Ecto neural progenitor cell (in vitro differentiated cells): ENCODE data around the gene SSX2IP.
"Not testable (repeated sequence)": the region's sequence is repeated elsewhere in the genome, so short reads cannot be mapped to it uniquely, and the experiment has no call there.

Experiments
- DNase-seq: peaks from one replicate; pipeline ENCODE4 v3.0.0-alpha.2; 2018; ENCODE audit warnings: low spot score

SSX2IP gene, protein sequence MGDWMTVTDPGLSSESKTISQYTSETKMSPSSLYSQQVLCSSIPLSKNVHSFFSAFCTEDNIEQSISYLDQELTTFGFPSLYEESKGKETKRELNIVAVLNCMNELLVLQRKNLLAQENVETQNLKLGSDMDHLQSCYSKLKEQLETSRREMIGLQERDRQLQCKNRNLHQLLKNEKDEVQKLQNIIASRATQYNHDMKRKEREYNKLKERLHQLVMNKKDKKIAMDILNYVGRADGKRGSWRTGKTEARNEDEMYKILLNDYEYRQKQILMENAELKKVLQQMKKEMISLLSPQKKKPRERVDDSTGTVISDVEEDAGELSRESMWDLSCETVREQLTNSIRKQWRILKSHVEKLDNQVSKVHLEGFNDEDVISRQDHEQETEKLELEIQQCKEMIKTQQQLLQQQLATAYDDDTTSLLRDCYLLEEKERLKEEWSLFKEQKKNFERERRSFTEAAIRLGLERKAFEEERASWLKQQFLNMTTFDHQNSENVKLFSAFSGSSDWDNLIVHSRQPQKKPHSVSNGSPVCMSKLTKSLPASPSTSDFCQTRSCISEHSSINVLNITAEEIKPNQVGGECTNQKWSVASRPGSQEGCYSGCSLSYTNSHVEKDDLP

DNA sequence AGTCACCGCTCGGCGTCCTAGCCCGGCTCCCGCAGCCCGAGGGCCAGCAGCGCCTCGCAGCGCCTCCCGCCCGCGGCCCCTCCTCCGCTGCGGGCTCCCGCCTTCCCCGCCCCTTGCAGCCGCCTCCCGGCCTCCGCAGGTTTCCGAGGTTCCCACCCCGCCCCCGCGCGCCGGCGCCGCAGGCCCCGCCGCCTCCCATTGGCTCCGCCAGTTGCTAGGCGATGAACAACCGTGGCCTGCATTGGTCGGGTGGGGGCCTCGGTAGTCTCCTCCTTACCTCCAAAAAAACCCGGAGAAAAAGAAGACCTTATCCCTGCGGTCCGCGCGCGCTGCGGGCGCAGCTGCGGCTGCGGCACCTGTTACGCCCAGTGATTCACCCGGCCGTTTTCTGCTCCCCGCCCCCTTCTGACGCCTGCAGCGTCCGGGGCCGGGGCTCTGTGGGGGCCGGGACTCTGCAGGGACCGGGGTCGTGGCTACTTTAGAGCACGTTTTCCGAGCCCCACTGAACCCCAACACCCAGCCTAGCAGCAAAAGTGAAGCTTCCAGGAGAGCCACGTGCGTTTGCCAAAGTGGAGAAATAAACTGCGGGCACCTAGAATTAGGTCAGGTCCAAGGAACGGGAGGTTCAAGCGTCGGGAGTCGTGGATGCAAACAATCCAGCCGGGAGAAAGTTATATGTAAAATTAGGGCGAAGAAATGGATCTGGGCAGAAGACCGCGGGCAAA is at the start of gene SSX2IP:
SSX2IP (minus strand) TSS at position 65 of the 725 bp plus-strand sequence. CDS start 19,242 bp downstream, outside the sequence.
- DNase-seq: peak; percentile 99

DNA sequence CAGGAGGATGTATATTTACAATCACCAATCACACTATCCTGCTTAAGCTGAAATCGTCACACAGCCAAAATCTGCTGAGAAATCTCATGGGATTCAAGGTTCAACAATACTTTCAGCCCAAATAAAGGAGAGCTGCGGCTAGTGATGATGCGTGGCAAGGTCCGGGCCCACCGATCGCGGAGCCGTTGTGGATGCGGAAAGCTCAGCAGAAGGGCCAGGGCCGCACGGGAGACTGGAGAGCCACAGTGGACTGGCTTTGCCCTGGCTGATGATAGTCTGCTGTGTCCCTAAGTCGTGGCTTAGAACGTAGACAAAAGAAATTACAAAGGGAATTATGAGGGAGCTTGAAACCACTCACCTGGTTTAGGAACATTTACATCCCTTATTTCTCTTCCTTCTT is 48.0 kb upstream of the SSX2IP start:
- DNase-seq: no peak

DNA sequence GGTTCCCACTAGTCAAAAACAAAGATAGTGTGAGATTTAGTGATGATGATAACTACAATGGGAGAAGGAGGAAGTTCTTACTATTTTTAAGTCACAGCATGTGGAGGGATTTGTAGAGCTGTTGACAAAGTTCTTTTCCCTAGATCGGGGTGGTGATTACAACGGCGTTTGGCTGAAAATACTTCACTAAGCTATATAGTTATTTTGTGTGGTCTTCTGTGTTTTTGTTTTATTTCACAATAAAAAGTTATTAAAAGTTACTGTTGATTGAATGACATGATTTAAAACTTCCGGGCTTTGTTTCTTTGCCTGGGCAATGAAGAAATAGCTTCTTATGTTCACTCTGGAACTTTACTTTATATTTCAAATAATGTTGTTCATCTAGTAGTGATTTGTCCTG is 47.3 kb upstream of the SSX2IP start:
- DNase-seq: no peak

DNA sequence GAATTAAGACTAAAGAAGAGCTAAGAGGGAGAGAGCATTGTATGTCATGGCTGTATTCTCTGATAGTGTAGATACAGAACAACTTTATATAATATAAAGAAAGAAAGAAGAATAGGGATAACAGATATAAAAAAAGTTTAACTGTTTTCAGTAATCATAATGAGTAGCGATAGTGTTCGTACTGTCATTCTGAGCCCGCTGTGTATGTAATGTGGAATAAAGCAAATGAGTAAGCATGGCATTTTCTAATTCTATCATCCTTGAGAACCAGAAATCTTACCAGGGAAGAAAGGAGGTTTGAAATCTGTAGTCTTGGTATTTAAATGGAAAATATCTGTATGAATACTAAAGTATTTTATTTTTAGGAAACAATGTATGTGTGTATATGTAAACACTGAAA is 46.7 kb upstream of the SSX2IP start:
- DNase-seq: no peak

DNA sequence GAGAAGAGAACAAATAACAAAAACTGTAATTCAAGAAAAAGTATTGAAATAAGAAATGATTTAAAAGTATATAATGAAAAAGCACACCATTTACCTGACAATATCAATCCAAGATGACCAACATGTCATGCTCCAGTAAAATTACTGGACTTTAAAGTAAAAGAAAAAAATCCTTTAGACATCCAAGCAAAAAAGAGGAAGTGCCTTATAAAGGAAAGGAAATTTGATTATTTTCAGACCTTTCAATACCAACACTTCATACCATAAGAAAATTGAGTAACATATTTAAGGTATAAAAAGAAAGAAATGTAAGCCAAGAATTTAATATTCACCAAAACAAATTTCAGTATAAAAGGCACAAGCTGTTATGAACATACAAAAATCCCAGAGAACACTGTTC is 46.2 kb upstream of the SSX2IP start:
- no peak for DNase-seq

DNA sequence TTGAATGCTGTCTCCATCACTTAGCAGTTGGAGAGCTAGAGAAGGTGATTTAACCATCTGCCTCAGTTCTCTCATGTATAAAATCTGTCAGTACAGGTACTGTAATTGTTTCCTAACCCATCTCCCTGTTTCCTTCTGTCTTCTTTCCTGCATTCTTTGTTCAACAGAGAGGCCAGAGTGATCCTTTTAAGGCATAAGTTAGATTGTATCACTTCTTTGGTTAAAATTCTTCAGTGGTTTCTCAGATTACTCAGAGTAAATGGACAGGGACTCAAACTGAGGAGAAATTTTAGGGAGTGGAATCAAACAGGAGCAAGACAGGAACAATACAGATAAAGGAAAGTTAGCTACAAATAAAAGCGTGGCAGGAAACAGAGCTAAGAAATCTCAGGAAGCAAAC is 45.2 kb upstream of the SSX2IP start:
- no peak for DNase-seq

DNA sequence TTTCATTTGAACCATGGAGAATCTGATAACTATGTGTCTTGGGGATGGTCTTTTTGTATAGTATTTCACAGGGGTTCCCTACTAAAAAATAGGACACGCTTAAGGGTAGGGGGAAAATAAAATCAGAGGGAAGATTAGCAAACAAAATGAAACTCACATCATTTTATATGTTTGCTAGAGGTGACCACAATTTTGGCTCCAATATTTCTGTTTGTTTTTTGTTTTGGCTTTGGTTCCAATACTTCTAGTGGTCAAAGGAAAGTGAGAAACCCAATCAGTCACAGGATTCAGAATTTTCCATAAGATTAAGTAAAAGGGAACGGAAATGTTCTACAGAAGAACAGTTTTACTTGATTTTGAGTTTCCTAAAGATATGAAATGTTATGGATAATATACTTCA is 42.3 kb upstream of the SSX2IP start:
- no peak for DNase-seq

DNA sequence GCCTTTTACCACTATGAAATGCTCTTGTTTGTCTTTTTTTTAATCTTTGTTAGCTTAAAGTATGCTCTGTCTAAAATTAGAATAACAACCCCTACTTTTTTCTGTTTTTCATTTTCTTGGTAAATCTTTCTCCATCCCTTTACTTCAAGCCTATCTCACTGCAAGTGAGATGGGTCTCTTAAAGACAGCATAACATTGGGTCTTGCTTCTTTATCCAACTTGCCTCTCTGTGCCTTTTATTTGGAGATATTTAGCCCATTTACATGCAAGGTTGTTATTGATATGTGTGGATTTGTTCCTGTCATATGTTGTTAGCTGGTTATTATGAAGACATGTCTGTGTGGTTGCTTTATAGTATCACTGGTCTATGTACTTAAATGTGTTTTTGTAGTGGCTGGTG is 41.3 kb upstream of the SSX2IP start:
- no peak for DNase-seq

DNA sequence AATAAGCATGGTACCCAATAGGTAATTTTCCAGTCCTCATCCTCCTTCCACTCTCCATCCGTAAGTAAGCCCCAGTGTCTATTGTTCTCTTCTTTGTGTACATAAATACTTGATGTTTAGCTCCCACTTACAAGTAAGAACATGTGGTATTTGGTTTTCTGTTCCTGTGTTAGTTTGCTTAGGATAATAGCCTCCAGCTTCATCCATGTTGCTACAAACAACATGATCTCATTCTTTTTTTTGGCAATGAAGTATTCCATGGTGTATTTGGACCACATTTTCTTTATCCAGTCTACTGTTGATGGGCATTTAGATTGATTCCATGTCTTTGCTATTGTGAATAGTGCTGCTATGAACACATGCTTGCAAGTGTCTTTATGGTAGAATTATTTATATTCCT is 37.5 kb upstream of the SSX2IP start:
- not testable (repeated sequence) for DNase-seq

DNA sequence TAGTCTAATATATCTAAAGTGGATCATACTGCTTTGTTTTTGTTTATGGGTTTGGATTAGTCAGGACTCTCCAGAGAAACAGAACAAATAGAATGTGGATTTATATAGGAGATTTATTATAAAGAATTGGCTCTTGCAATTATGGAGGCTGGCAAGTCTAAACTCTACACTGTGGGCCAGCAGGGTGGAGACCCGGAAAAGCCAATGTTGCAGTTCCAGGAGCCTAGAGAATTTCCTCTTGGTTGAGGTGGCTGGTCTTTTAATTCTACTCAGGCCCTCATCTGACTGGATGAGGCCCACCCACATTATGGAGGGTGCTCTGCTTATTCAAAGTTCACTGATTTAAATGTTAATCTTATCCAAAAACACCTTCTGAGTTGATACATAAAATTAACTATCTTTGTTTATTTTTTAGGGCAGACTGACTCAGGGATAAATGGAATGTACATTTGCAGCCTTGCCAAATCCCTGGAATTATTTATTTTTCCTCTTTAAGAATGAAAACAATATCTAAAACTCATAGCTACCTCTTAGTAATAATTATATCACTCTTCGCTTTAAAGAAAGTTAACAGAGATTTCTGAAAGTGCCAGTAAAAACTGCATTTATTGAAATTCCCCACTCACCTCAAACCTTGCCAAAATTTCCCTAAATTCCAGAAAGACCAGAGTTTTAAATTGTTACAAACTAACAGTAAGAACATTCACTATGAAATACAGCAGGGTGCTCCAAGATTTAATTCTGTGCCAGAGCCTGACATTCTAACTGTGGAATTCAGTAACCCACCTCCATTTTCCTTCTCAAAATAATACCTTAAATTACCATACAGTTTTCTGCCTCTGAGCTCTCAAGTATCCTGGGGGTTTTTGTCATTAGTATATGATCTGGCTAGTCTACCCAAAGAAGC is 36.6 kb upstream of the SSX2IP start:
- no peak for DNase-seq

DNA sequence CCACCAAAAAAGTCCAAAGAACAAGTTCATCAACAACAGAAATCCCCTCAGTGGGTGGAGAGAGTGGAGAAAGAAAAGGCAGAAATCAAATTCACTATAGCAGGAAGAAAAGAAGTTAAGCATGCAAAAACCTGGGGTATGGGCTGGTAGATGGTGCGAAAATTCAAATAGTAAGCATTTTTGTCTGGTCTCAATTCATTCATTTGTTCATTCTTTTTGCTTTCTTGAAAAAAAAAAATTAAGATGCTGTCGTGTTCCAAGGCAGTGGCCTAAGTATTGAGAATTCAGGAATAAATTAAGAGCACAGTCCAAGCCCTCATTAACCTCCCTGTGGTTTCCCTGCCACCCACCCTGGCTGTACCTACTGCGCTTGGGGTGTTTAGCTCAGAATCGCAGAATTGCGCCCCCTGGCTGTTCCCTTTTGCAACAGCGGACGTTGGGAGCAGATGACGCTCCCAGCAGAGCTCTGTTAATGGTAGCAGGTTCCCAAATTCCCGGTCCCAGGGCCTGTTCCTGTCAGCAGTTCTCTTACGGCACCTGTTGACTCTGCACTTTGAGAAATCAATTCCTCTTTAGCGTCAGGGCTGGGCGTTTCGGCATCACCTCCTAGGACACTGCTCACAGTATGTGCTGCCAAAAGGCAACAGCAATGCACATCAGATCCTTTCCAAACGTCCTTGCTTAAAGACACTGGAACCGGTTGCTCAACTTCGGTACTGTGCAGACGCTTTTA is 34.0 kb upstream of the SSX2IP start:
- peak; percentile 62 for DNase-seq

DNA sequence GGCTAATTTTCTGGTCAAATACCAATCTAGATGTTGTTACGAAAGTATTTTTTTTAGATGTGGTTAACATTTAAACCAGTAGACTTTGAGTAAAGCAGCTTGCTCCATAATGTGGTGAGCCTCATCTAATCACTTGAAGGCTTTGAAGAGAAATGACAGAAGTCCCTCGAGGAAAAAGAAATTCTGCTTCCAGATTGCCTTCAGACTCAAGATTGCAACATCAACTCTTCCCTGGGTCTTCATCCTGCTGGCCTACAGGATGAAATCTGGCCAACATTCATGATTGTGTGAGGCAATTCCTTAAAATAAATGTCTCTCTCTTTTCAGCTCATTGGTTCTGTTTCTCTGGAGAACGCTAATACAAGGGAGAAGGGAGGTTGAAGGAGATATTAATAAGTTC is 32.5 kb upstream of the SSX2IP start:
- DNase-seq: no peak

DNA sequence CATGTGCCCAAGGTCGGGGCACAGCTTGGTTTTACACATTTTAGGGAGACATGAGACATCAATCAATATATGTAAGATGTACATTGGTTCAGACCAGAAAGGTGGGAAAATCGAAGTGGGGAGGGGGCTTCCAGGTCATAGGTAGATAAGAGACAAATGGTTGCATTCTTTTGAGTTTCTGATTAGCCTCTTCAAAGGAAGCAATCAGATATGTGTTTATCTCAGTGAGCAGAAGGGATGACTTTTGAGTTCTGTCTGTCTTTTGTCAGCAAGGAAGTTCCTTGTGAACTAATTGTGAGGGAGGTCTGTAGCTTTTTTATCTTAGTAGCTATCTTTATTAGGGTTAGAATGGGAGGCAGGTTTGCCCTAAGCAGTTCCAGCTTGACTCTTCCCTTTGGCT is 31.6 kb upstream of the SSX2IP start:
- not testable (repeated sequence) for DNase-seq

DNA sequence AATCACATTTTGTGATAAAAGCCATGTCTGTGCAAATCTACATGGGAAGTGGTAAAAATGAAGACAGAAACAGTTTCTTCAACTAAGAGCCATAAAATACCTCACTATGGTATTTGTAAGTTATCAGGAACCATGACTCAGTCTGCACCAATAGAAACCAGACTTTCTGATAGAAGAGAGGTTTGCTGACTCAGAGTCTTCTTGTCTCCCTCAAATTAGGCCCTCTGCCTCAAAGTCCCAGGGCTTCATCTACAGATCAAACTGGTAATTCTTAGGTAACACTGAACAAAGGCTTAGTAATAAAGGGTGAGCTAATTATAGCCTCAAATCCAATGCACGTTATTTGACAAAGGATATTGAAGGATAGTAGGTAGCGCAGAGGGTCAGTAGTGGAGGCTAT is 30.9 kb upstream of the SSX2IP start:
- DNase-seq: no peak

DNA sequence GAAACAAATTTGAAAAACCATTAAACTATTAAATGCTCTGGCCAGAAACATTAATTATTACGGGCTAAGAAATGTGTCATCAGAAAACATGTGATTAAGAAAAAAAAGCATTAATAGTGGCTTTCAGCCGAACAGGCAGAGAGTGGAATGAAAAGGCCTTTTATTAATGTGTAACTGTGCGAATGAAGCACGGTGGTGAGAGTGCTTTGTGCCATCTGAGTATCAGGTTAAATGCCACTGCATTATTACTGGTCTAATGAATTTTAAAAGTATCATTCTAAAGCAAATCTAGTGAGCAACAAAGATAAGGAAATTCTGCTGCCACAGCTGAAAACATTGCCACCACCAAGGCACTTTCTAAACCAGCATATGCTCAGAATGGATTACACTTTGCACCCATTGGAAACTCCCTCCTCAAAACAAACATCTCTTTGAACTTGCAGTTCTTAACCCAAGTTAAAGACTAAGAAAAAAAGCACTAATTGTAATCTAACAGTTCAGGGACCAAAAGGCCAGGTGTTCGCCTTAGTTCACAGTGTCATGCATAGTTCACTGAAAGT is 30.0 kb upstream of the SSX2IP start:
- DNase-seq: no peak

DNA sequence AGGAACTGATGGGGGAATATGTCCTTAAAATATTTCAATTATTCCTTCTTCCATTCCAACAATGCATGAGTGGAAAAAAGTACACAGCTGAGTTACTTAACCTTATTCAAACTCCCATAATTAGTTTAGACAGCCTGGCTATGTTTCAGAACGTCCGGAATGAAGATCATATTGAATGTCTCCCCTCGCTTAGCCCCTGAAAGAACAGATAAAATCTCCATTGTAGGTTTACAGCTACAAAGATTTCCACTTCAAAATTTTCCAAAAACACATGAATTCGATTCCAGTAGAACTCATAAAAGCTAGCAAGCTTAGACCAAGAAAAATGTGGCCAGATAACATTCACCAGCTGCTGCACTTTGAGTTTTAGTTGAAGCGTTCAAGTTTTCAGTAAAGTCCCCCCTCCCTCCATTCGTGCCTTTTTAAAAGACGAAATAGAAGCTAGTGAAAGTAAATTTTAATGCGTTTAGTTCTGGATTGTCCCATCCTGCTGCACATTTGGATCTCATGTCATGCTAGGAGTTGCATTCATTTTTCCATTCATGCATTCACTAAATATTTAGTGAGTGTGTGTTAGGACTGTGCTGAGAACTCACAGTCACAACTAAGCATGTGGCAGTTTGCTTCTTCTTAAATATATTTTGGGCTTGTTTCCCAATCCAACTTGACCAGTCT is 29.4 kb upstream of the SSX2IP start:
- no peak for DNase-seq

DNA sequence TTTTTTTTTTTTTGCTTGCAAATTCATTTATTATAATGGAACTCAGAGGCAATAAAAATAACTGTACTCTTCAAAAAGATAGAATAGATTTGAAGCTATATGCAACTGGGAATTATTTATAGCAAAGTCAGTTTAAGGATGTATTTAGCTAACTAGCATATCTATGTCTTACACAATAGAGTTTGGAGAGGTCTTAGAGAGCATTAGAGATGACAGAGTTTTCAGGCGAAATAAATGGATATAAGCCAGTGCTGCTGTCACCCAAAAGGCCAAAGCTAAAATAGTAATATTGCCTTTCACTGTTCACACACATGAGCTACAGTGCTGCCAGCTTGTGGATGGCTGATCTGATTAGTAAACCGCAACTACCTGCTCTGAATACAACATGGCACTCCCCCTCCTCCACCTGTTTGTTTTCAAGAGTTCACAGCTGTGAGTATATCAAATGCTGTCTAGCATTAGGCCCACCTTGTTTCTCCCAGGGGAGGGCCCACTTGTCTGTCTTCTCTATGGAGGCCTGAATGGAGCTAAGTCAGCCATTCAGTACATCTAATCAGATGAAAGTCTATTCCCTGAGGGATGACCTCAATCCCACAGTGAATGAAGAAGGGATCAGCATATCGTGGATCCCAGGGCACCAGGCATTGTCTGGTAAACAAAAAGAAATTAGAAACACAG is 25.2 kb upstream of the SSX2IP start:
- DNase-seq: no peak

DNA sequence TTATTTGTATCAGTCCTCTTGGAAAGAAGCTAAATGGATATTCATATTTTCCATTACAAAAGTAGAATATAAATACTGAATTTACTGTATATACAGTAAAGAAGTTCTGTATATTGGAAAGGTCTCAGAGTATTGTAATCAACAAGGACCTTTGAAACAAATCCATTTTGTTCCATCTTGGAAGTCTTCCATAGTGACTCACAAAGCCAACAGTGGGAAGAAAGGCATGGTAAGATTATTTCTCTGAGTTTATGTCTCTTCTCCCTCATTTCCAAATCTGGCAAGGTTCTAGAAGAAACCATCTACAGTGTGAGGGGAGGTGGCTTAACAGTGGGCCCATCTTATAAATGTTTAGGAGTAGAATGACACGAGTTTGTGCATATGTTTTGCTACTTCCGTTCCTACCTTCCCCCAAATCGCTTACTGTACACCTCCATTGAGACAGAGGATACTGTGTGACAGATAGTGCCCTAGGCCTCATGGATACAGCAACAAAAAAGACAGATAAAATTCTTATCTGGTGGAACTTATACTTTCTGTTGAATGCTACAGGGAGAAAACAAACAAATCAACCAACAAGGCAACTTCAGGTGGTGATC is 22.1 kb upstream of the SSX2IP start:
- DNase-seq: no peak

DNA sequence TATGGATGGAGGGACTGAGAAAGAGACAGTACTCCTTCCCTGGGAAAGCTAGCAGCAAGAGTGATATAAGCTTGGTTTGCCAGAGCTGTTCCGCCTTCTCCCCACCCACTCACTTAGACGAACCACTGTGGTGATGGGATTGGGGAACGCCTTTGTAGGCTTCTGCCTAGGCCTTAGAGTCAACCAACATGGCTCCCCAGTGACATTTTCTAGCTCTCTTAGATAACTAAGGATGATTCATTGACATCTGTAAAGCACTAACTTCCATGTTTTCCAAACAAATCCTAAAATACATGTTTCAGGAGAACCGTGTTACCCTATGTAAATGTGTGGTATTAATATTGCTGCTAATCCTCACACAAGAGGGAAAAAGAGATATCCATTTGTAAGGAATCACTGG is 21.6 kb upstream of the SSX2IP start:
- no peak for DNase-seq
